HG03064 (cell line): ENCODE results near the gene MTUS2.

Experiments used
- ATAC-seq: cut with Tn5 transposase; IDR thresholded peaks from one replicate; pipeline ENCODE4 v1.9.1; 2021; ENCODE audit warnings: low read depth; ENCODE audit not compliant: unreplicated experiment

The MTUS2 gene

GRCh38 chr13:29140277-29140676, 320.1 kb downstream of the MTUS2 start:
- no peak for ATAC-seq

GRCh38 chr13:29143847-29144246, 323.7 kb downstream of the MTUS2 start:
- ATAC-seq, result no peak

- no peak for ATAC-seq
Observed at GRCh38 chr13:29154390-29154789, 334.3 kb downstream of the MTUS2 start.

GRCh38 chr13:29156136-29156535, 336.0 kb downstream of the MTUS2 start:
- no peak for ATAC-seq

- no peak for ATAC-seq
Observed at GRCh38 chr13:29159871-29160270, 339.7 kb downstream of the MTUS2 start.

- no peak for ATAC-seq
Observed at GRCh38 chr13:29160862-29161261, 340.7 kb downstream of the MTUS2 start.

- ATAC-seq, result no peak
Observed at GRCh38 chr13:29161676-29162075, 341.5 kb downstream of the MTUS2 start.

- no peak for ATAC-seq
Observed at GRCh38 chr13:29162638-29163235, 342.6 kb downstream of the MTUS2 start.

- no peak for ATAC-seq
Observed at GRCh38 chr13:29164116-29164515, 344.0 kb downstream of the MTUS2 start.

GRCh38 chr13:29165216-29165615, 345.1 kb downstream of the MTUS2 start:
- ATAC-seq, result no peak

- no peak for ATAC-seq
Observed at GRCh38 chr13:29165840-29166239, 345.7 kb downstream of the MTUS2 start.

- ATAC-seq, result no peak
Observed at GRCh38 chr13:29170436-29171082, 350.4 kb downstream of the MTUS2 start.

GRCh38 chr13:29171244-29171643, 351.1 kb downstream of the MTUS2 start:
- ATAC-seq, result no peak

- ATAC-seq, result no peak
Observed at GRCh38 chr13:29174093-29174492, 354.0 kb downstream of the MTUS2 start.

- no peak for ATAC-seq
Observed at GRCh38 chr13:29175250-29175873, 355.2 kb downstream of the MTUS2 start.

GRCh38 chr13:29180055-29180454, 359.9 kb downstream of the MTUS2 start:
- no peak for ATAC-seq

GRCh38 chr13:29182216-29182615, 362.1 kb downstream of the MTUS2 start:
- no peak for ATAC-seq

- no peak for ATAC-seq
Observed at GRCh38 chr13:29185926-29186325, 365.8 kb downstream of the MTUS2 start.

GRCh38 chr13:29187584-29187983, 367.4 kb downstream of the MTUS2 start:
- no peak for ATAC-seq

GRCh38 chr13:29190298-29190697, 370.2 kb downstream of the MTUS2 start:
- no peak for ATAC-seq

- no peak for ATAC-seq
Observed at GRCh38 chr13:29193083-29193482, 372.9 kb downstream of the MTUS2 start.

- no peak for ATAC-seq
Observed at GRCh38 chr13:29195456-29195855, 375.3 kb downstream of the MTUS2 start.
